Naive thymus-derived CD8-positive, alpha-beta T cell (primary cell): ENCODE data around the gene DIS3L2. TPM values are rescaled to one million over a fixed set of nuclear protein-coding genes. Genes with fewer than 3 reads are reported as not detected.
"Not testable (repeated sequence)": the region's sequence is repeated elsewhere in the genome, so short reads cannot be mapped to it uniquely, and the experiment has no call there.

Experiments
- ATAC-seq, 2 donors: fragments of 150-1000 bp; cut with Tn5 transposase in 1 of 2; sonication (Bioruptor Pico), chemical (Tn5 transposase) in 1 of 2; 1 replicate in 1 of 2; 2 replicates in 1 of 2; pipeline ENCODE4 v1.10.0; 2021; ENCODE audit warnings: mild to moderate bottlenecking in 2 of 2, moderate library complexity in 2 of 2
- POLR2A ChIA-PET: fragments of 350-600 bp; sonication (Branson Sonifier 250); formaldehyde crosslinking; loops from one replicate; lab custom pipeline; 2021; ENCODE audit warnings: antibody characterized with exemption; lab: Charles Lee
- DNase-seq, 10 donors: peaks; one replicate each; pipeline versions ENCODE4 v3.0.0 to v3.0.0-alpha.2; 2020 to 2022
- H3K27ac Mint-ChIP-seq, 10 donors: one replicate each; pipeline ENCODE4 v1.8.0; 2020 to 2022; ENCODE audit warnings: mild to moderate bottlenecking in 10 of 10, mixed read lengths in 10 of 10, moderate library complexity in 4 of 10, inconsistent platforms in 1 of 10
- H3K27me3 Mint-ChIP-seq, 5 donors: one replicate each; pipeline ENCODE4 v1.8.0; 2021 to 2022; ENCODE audit warnings: mixed read lengths in 5 of 5
- H3K36me3 Mint-ChIP-seq, 3 donors: one replicate each; pipeline ENCODE4 v1.8.0; 2020 to 2022; ENCODE audit warnings: mixed read lengths in 3 of 3, mild to moderate bottlenecking in 2 of 3, inconsistent platforms in 1 of 3
- H3K4me1 Mint-ChIP-seq, 4 donors: one replicate each; pipeline ENCODE4 v1.8.0; 2021 to 2022; ENCODE audit warnings: mixed read lengths in 4 of 4
- H3K4me3 Mint-ChIP-seq, 10 donors: one replicate each; pipeline ENCODE4 v1.8.0; 2020 to 2022; ENCODE audit warnings: mild to moderate bottlenecking in 10 of 10, mixed read lengths in 10 of 10, moderate library complexity in 6 of 10, inconsistent platforms in 1 of 10
- H3K9me3 Mint-ChIP-seq, 9 donors: one replicate each; pipeline ENCODE4 v1.8.0; 2020 to 2022; ENCODE audit warnings: mixed read lengths in 9 of 9, mild to moderate bottlenecking in 3 of 9, inconsistent platforms in 1 of 9, moderate library complexity in 1 of 9
- polyA plus RNA-seq, 3 donors: library from polyadenylated mRNA; unstranded; fragments of 300-500 nt; fragmentation: Illumina TruSeq; gene quantifications; one replicate each; pipeline ENCODE4 v1.2.3, GENCODE V29; 2021
- total RNA-seq, 8 experiments: library from RNA in 2 of 8; stranded (reverse) in 2 of 8; gene quantifications; one replicate each; pipeline ENCODE4 v1.2.3 and lab custom pipeline; 2021 to 2026

The DIS3L2 gene
- total and polyA plus RNA-seq, 5 experiments from 2014 or later = 12.5 to 59.1 (median 17.2) TPM

DNA sequence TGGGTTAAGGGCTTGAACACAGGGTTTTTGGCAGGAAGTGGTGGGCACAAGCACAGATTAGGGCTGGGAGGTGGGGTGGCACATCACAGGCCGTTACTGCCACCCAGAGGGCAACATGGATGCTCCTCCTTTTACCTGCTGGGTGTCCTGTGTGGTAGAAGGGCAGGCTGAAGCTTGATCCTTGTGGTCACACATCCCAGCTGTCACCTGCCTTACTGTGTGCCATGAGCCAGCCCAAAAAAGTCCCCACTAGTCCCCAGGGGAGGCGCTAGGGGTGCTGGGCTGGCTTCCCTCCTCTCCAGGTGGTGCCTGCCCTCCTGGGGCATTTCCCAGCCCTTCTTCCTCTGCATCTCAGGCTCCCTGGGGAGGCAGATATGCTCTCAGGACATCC lies 366.5 kb downstream of the DIS3L2 start:
- peak in 1 of 2 donors; percentile 42 for ATAC-seq
- H3K4me3 Mint-ChIP-seq = no peak overlapping the region
- H3K9me3 Mint-ChIP-seq = no peaks in the 10 kb centered on the region
- POLR2A ChIA-PET = interaction anchor here (0.6 to 1.4 kb wide), 2 partner anchors 401 to 403 kb away, joined by 4 read pairs; no protein-coding TSS in a partner anchor
- no peaks in the 10 kb centered on the region for H3K36me3 Mint-ChIP-seq
- H3K27ac Mint-ChIP-seq = peak overlapping the region in 2 of 10 donors; percentile 29 to 39
- peaks cover 6 to 35% (median 25%) of the 10 kb centered on the region in 4 donors for H3K4me1 Mint-ChIP-seq
- H3K27me3 Mint-ChIP-seq = no peaks in the 10 kb centered on the region
- peak in 2 of 10 donors; percentile 49 to 64 for DNase-seq

- peaks cover 5 to 31% (median 19%) of the 10 kb centered on the region in 4 donors for H3K4me1 Mint-ChIP-seq
- H3K4me3 Mint-ChIP-seq = no peak overlapping the region
- peak in 2 of 10 donors; percentile 3 to 53 for DNase-seq
- peak overlapping the region in 1 of 10 donors; percentile 29 for H3K27ac Mint-ChIP-seq
- no peaks in the 10 kb centered on the region for H3K36me3 Mint-ChIP-seq
- no peak for ATAC-seq
- POLR2A ChIA-PET = interaction anchor here (0.6 to 1.4 kb wide), 2 partner anchors 402 to 403 kb away, joined by 4 read pairs; no protein-coding TSS in a partner anchor
- H3K27me3 Mint-ChIP-seq = no peaks in the 10 kb centered on the region
- no peaks in the 10 kb centered on the region for H3K9me3 Mint-ChIP-seq
Measured at GRCh38 chr2:232328516-232329460, 367.3 kb downstream of the DIS3L2 start.

DNA sequence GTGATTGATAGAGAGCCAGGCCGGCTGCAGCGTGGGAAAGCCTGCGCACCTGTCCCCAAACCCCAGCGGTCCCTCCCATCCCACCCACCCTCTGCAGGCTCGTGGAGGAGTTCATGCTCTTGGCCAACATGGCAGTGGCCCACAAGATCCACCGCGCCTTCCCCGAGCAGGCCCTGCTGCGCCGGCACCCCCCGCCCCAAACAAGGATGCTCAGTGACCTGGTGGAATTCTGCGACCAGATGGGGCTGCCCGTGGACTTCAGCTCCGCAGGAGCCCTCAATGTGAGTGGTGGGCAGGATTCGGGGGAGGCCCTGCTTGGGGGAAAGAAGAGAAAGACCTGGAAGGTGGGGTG lies 368.2 kb downstream of the DIS3L2 start:
- H3K36me3 Mint-ChIP-seq = no peaks in the 10 kb centered on the region
- H3K27ac Mint-ChIP-seq = no peak overlapping the region
- no peaks in the 10 kb centered on the region for H3K27me3 Mint-ChIP-seq
- no peaks in the 10 kb centered on the region for H3K9me3 Mint-ChIP-seq
- ATAC-seq (no peak), DNase-seq (no peak)
- peaks cover 3 to 24% (median 14%) of the 10 kb centered on the region in 4 donors for H3K4me1 Mint-ChIP-seq
- POLR2A ChIA-PET = no interaction called here
- H3K4me3 Mint-ChIP-seq = no peak overlapping the region

DNA sequence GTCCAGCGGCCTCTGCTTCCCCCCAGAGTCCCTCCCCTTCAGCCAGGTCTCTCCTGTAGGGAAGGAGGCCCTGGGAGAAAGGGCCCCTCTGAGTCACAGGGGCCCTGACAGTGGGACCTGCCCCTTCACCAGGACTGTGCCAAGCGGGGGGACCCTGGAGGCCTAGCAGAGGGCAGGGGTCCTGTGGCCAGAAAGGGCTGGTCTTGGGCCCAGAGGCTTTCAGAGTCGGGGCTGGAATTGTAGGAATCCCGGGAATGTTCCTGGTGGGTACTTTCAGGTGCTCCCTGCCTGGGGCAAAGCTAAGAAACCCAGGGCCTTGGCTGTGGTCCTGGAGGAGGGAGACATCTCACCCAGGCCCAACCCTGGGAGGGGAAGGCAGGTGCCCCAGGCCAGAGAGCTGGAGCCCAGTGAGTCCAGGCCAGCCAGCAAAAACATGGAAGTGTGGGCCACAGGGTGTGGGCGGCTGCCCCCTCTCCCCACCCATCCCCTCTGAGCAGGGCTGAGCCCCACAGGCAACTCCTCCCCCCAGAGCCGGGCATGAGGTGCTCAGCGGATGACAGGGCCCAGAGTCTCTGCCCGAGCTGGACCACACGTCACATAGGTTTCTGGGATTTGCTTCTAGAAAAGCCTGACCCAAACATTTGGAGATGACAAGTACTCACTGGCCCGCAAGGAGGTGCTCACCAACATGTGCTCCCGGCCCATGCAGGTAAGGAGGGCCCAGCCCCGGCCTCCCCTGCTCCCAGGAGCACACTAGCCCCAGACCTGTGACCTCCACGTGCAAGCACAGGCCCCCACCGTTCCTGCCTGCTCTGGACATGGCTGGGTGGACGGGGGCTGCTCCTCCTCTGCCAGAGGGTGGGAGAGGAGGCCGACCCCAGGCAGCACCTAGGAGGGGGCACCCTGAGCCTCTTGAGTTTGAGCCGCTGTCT lies 368.8 kb downstream of the DIS3L2 start:
- Mint-ChIP-seq H3K4me1 (peaks cover 3 to 20% (median 14%) of the 10 kb centered on the region in 4 donors), H3K27me3 (no peaks in the 10 kb centered on the region), H3K36me3 (no peaks in the 10 kb centered on the region), H3K27ac (no peak overlapping the region), H3K4me3 (no peak overlapping the region), H3K9me3 (no peaks in the 10 kb centered on the region)
- ATAC-seq (no peak), DNase-seq (peak in 1 of 10 donors; percentile 53)
- POLR2A ChIA-PET = no interaction called here

DNA sequence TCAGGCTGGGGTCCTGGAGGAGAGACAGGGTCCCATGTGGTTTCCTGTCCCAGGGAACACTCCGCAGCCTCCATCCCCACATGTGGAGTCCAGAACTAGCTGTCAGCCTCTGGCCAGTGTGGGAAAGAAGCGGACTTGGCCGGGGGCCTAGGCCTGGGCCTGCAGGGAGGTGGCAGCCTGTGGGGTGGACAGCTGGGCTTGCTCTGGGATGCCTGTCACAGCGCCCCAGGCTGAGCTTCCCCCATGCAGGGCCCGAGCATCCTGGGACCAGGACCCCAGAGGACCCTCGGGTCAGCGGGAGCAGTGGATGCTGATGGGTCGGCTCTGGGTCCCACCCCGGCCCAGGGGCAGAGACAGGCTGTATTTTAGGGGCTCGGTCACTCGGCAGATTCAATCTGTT lies 369.5 kb downstream of the DIS3L2 start:
- H3K4me3 Mint-ChIP-seq, H3K36me3 Mint-ChIP-seq, H3K27me3 Mint-ChIP-seq, POLR2A ChIA-PET, ATAC-seq, H3K9me3 Mint-ChIP-seq, H3K27ac Mint-ChIP-seq: not testable (repeated sequence)
- peak in 1 of 10 donors; percentile 32 for DNase-seq
- peaks cover 3 to 20% (median 14%) of the 10 kb centered on the region in 4 donors for H3K4me1 Mint-ChIP-seq

DNA sequence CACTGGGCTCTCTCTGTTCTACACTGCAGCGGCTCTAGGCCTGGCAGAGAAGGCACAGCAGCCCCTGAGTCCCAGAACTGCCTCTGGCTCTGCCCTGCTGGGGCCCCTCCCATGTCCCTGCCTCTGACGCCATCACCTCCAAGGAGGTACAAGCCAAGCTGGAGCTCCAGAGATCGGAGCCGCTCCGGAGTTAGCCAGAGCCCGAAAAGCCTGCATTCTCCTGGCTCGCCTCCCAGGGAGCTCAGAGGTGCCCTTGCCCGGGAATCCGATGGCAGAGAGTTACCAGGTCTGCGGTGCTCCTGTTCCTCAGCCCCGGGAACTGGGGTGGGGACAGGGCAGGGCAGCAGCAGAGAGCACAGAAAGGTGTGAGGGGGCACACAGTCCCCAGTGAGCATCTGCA lies 370.1 kb downstream of the DIS3L2 start:
- H3K4me3 Mint-ChIP-seq, H3K27ac Mint-ChIP-seq, H3K27me3 Mint-ChIP-seq, H3K36me3 Mint-ChIP-seq, H3K9me3 Mint-ChIP-seq, POLR2A ChIA-PET, ATAC-seq: not testable (repeated sequence)
- peaks cover 3 to 16% (median 12%) of the 10 kb centered on the region in 4 donors for H3K4me1 Mint-ChIP-seq
- peak in 1 of 10 donors; percentile 32 for DNase-seq

GRCh38 chr2:232332244-232332939 lies 370.9 kb downstream of the DIS3L2 start:
- H3K4me3 Mint-ChIP-seq, H3K9me3 Mint-ChIP-seq, POLR2A ChIA-PET, H3K27me3 Mint-ChIP-seq, ATAC-seq, H3K4me1 Mint-ChIP-seq, H3K36me3 Mint-ChIP-seq: not testable (repeated sequence)
- DNase-seq = peak in 2 of 10 donors; percentile 3 to 54
- peak overlapping the region in 1 of 10 donors; percentile 9 for H3K27ac Mint-ChIP-seq

GRCh38 chr2:232332940-232333259 lies 371.4 kb downstream of the DIS3L2 start:
- no peak overlapping the region for H3K27ac Mint-ChIP-seq
- H3K4me1 Mint-ChIP-seq = peaks cover 0 to 4% (median under 1%) of the 10 kb centered on the region in 4 donors
- no peaks in the 10 kb centered on the region for H3K9me3 Mint-ChIP-seq
- peaks cover 0 to 2% (median 0%) of the 10 kb centered on the region in 3 donors for H3K36me3 Mint-ChIP-seq
- H3K27me3 Mint-ChIP-seq = no peaks in the 10 kb centered on the region
- DNase-seq (peak in 1 of 10 donors; percentile 26), ATAC-seq (no peak)
- no peak overlapping the region for H3K4me3 Mint-ChIP-seq
- POLR2A ChIA-PET = no interaction called here

DNA sequence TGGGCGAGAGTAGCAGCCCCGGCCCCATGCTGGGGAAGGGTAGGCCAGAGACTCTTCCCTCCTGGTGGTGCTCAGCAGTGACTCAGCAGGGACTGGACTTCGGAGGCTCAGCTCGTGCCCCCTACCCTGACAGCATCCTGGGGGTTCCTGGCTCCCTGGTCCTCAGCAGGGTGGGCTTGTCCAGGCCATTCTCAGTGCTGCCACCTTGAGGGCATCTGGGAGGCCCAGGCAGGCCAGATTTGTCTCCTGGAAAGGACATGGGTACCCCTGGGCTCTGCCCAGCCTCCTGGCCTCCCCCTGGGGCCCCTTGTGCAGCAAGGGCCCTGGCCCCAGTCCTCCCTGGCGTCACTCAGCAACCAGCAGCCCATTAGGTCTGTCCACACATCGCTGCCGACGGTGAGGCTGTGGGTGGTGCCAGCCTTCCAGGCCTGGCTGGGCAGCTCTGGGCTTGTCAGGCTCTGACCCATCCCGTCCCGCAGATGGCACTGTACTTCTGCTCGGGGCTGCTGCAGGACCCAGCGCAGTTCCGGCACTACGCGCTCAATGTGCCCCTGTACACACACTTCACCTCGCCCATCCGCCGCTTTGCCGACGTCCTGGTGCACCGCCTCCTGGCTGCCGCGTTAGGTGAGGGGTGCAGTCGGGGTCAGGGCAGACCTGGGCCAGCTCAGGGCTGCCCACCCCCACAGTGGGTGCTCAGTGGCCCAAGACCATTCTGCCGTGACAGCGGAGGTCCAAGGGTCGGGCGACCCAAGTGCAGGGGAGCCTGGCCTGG lies 372.0 kb downstream of the DIS3L2 start:
- POLR2A ChIA-PET = no interaction called here
- Mint-ChIP-seq H3K27me3 (no peaks in the 10 kb centered on the region), H3K4me1 (peaks cover 0 to 2% (median 0%) of the 10 kb centered on the region in 4 donors), H3K9me3 (no peaks in the 10 kb centered on the region), H3K27ac (no peak overlapping the region), H3K4me3 (no peak overlapping the region), H3K36me3 (peaks cover 0 to 2% (median 0%) of the 10 kb centered on the region in 3 donors)
- ATAC-seq = no peak
- DNase-seq = peak in 2 of 10 donors; percentile 15 to 61

DNA sequence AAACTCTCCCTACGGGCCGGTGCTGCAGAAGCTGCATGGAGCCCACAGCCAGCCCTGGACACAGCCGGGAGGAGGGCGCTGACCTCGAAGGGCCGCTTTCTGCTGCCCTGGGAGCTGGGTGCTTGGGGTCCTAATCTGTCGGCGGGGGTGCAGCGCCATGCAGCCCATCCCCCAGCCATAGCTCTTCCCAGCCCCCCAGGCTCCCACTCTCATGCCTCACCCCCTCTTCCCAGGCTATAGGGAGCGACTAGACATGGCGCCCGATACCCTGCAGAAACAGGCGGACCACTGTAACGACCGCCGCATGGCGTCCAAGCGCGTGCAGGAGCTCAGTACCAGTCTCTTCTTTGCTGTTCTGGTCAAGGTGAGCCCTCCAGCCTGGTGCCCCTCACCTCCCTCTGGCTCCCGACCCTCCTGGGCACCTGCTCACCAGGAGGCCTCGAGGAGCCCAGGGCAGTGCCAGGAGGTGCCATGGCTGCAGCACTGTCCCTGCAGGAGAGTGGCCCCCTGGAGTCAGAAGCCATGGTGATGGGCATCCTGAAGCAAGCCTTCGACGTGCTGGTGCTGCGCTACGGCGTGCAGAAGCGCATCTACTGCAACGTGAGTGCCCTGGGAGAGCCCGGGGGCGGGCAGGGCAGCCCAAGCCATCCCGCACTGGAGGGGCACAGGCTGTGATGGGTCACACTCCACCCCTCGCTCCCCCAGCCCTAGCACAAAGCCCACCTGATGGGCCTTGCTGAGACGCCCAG lies 372.8 kb downstream of the DIS3L2 start:
- H3K4me1 Mint-ChIP-seq, H3K36me3 Mint-ChIP-seq, ATAC-seq, H3K27me3 Mint-ChIP-seq, POLR2A ChIA-PET, H3K9me3 Mint-ChIP-seq, H3K27ac Mint-ChIP-seq, H3K4me3 Mint-ChIP-seq: not testable (repeated sequence)
- DNase-seq = peak in 2 of 10 donors; percentile 7 to 59

DNA sequence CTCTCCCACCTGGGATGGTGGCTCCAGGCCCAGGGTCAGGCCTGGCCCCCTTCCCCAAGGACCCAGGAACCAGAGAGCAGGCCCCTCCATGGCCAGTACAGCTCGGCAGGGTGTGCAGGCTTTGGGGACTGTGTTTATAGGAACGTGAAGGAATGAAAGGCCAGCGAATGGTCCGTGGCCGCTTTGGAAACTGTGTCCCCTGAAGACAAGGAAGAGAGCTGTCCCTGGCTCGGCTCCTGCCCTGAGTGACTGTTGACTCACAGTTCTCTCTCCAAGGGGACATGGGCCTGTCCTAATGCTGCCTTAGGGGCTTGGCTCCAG lies 373.3 kb downstream of the DIS3L2 start:
- H3K27me3 Mint-ChIP-seq, H3K4me3 Mint-ChIP-seq, H3K9me3 Mint-ChIP-seq, DNase-seq, POLR2A ChIA-PET, H3K4me1 Mint-ChIP-seq, ATAC-seq, H3K27ac Mint-ChIP-seq, H3K36me3 Mint-ChIP-seq: not testable (repeated sequence)
